DMS153 treated with DMSO at 0.1 percent for 48 hours (cell line): ENCODE results near the gene PDCD2L.
A peak's percentile ranks its signal among the peaks of the same experiment; 100 is the strongest.
"Not testable (repeated sequence)": the region's sequence is repeated elsewhere in the genome, so short reads cannot be mapped to it uniquely, and the experiment has no call there.

Source experiments
- DNase-seq: peaks from one replicate; lab custom pipeline; 2025; ENCODE audit not compliant: unreplicated experiment; lab: John Stamatoyannopoulos, UW

PDCD2L gene

GRCh38 chr19:34409189-34410164, 5.3 kb downstream of the PDCD2L start:
- DNase-seq = no peak

GRCh38 chr19:34411216-34411615, 7.0 kb downstream of the PDCD2L start:
- no peak for DNase-seq

GRCh38 chr19:34416021-34416545, 11.9 kb downstream of the PDCD2L start:
- no peak for DNase-seq

GRCh38 chr19:34418300-34418699, 14.1 kb downstream of the PDCD2L start:
- DNase-seq = no peak

GRCh38 chr19:34426096-34426661, 22.0 kb downstream of the PDCD2L start:
- DNase-seq = no peak

- no peak for DNase-seq
Measured at GRCh38 chr19:34428549-34429285, 24.5 kb downstream of the PDCD2L start.

GRCh38 chr19:34429553-34429952, 25.4 kb downstream of the PDCD2L start:
- no peak for DNase-seq

- no peak for DNase-seq
Measured at GRCh38 chr19:34430738-34431625, 26.8 kb downstream of the PDCD2L start.

- no peak for DNase-seq
Measured at GRCh38 chr19:34431681-34432402, 27.6 kb downstream of the PDCD2L start.

- no peak for DNase-seq
Measured at GRCh38 chr19:34432797-34433196, 28.6 kb downstream of the PDCD2L start.

GRCh38 chr19:34436716-34437115, 32.5 kb downstream of the PDCD2L start:
- DNase-seq = no peak

- DNase-seq = no peak
Measured at GRCh38 chr19:34448191-34448590, 44.0 kb downstream of the PDCD2L start.

GRCh38 chr19:34452723-34453122, 48.5 kb downstream of the PDCD2L start:
- DNase-seq = no peak

GRCh38 chr19:34454091-34454490, 49.9 kb downstream of the PDCD2L start:
- no peak for DNase-seq

GRCh38 chr19:34454685-34455084, 50.5 kb downstream of the PDCD2L start:
- no peak for DNase-seq

GRCh38 chr19:34455783-34456480, 51.7 kb downstream of the PDCD2L start:
- DNase-seq = not testable (repeated sequence)

GRCh38 chr19:34457446-34457845, 53.2 kb downstream of the PDCD2L start:
- no peak for DNase-seq

GRCh38 chr19:34458677-34459076, 54.5 kb downstream of the PDCD2L start:
- DNase-seq = no peak

GRCh38 chr19:34459614-34460013, 55.4 kb downstream of the PDCD2L start:
- peak; percentile 7 for DNase-seq
